CD4-positive, alpha-beta T cell treated with Interleukin-6 for 4 hours (primary cell): ENCODE measurements around the gene SLC23A2.
"Not testable (repeated sequence)": the region's sequence is repeated elsewhere in the genome, so short reads cannot be mapped to it uniquely, and the experiment has no call there.

Experiments
- DNase-seq: peaks from one replicate; pipeline ENCODE4 v3.0.0-alpha.2; 2020; ENCODE audit warnings: mixed read lengths

Gene SLC23A2

DNA sequence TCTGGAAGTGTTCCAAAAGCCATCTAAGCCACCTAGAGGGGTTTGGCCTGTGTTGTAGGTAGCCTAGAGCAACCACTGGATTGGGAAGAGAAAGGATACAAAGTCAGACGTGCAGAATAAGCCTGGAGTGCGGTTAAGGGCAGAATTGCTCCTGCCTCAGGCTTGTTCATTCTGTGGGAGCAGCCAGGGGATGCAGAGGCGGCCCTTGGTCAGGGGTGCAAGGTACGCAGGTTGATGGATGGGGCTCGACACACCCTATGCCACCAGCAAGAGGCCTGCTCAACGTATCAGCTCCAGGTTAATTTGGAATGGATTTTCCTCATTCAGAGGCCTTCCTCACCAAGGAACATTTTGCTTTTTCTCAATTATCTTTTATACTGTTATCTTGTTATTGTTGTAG is 129.8 kb downstream of the SLC23A2 start:
- DNase-seq: no peak

DNA sequence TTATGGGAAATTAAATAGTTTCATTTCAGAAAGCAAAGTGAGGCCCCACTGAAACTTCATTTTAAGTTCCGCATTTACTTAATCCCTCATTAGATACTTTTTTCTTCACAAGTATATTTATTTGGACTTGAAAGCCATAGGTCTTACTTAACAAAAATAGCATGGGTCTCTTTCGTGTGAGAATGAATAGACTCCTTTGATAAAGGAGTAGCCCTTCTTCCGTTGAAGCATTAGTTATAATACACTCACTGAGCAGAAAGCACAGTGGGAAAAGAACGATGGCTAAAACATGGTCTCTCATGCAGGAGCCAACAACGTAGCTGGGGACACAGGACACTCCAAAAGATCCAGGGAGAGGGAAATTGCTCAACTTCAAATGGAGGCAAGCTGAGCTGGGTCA is 130.4 kb downstream of the SLC23A2 start:
- DNase-seq: no peak

DNA sequence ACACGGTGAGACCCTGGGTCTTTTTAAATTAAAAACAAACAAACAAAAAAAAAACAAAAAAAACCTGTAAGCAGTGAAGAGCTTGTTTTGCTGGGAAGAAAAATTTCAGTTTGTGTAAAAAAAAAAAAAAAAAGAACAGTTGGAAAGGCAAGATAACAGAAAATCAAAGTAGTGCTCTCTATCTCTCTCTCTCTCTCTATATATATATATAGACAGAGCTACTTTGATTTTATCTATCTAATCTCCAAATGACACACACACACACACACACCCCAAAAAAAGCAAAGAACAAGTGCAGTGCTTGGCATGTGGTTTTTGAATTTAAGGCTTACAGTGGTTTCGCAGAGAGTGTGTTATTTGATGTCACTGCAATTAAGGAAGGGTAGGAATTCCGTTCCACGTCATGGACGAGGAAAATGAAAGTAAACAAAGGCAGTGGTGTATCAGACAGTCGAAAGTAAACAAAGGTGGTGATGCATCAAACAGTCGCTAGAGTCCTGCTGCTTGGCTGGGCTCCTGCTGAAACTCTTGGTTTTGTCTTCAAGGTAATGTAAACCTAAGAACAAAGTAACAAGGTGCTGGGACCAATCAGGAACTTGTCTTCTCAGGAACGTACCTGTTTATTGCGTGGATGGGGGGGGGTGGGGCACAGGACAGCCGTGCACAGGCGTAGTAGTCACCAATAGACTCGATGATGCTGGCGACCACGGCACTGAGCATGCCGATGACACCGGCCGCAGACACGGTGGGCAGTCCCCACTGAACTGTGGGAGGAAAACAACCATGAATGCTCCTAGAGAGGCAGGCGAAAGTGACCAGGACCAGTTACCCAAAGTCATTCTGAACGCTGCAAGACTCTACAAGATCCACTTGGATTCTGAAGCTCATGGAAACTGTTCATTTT is 131.8 kb downstream of the SLC23A2 start:
- peak; percentile 21 for DNase-seq

DNA sequence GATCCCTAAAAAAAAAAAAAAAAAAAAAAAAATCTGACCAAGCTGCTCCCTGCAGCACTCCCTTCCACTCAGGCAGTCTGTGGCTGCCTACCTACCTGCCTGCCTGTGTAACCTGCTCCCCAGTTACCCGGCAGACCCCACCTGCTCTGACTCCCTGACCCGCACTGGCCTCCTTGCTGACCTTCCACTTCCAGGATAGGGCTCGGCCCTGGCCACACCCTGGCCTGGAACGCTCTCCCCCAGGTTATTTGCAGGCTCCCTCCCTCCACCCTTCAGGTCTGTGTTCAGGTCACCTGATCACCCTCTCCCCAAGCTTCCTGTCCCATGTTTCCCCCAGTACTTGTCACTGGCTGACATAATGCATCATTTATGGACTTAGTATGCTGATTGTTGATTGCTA is 134.3 kb downstream of the SLC23A2 start:
- no peak for DNase-seq

DNA sequence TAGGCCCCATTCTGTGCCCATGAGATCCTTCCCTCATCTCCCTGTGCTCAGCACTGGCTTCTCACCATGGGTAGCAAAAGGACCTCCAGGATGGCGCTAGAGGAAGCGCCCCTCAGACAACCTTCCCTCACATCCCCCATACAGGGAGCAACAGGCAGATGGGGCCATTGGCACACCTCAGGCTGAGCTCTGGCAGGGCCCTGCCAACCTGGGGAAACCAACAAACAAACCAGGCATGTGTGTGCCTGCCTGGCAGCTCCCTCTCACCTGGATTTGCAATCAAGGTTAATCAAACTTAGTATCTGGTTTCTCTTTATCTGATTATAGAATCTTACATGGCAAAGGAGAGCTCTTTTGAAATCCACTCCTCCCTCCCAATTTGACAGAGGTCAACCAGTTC is 134.9 kb downstream of the SLC23A2 start:
- no peak for DNase-seq

DNA sequence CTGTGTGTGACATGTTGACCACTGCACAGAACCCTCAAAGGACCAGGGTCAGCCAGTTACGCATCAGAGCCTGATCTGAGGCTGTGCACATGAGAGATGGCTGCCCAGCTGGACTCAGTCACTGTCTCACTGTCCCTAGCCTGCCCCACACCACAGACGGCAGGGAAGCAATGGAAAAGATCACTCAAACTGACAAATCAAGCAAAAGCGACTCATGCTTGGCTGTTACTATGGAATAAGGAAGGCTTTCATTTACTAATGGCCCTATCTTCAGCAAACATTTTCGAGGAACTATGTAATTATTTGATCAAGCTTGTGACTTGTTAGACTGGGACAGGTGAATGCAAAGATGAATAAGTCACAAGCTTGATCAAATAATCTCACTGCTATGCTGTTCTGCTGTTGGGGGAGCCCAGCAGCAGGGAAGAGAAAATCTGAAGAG is 137.0 kb downstream of the SLC23A2 start:
- no peak for DNase-seq

DNA sequence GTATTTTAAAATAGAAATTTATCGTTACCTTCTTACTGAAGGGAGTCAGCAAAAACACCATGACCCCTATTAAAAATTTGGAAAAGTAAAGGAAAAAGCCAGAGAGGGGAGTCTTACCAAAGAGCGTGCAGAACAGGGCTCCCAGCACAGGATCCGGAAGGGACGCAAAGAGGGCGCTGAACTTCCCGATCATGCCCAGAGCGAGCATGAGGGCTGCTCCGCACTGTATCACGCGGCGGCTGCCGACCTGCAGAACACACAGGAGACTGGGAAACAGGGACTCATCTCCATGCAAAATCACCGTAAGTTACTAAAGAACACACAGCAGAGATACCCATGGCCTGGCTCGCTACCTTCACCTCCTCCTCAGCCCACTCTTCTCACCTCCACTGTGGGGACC is 138.6 kb downstream of the SLC23A2 start:
- no peak for DNase-seq

DNA sequence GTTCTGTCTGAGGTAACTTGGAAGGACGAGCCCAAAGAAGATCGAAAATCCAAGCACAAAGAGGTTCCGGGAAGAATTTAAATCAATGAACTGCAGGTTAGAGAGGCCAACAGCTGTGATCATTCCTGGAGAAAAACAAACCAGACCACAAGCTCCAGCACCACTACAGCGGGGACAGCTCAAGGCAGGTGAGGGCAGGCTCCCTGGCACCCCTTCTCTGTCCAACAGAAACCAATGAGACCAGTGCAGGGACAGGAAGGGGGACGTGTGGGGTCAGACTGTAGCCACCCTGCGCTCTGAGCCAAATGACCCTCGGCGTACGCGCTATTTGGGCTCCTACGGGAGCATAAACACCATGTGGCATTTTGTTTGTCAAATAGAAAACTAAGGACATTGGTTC is 139.3 kb downstream of the SLC23A2 start:
- DNase-seq: no peak

DNA sequence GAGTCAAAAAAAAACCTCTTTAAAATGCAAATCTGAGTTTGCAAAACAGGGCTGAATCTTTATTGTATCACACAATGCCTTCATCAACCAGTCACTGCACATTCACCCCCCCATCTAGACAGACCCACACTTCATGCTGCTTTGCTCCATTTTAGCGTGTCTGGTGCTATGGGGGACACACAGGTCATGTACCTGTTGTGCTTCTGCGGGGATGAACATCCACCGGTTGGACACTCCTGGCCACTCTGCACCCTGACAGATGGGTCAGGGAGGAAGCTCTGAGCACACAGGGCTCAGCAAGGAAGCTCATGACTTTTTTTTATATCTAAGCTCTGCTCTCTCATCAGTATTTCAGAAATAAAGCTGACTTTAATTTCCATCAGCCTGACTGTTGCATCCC is 143.3 kb downstream of the SLC23A2 start:
- DNase-seq: no peak

DNA sequence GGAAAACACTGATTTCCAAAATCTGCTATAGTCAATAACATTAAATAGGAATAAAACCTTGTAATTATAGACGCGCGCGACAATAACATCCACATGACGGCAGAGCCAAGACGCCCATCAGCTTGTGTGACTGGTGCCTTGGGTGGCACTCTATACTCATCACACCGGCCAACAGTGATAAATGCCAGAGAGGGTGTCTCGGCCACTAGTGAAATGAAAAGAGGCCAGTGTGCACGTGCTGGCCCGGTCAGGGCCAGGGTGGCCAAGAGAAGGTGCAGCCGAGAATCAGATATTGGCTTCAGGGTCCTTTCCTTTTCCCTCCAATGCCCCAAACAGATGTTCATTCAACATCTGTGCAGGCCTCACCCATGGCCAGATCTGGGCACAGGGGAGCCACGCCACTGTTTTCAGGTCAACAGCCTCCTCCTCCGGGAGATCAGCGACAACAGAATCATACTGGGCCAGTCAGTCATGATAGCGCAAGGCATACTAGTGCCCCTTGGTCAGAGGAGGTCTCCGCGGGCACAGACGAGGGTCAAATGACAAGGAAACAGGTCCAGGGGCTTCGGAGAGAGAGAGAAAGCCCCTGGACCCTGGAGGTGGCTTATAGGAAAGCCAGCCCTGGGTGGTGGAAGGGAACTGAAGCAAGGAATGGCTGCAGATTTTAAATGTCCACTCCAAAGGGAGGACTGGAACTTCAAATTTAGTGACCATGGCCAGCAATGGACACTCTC is 145.1 kb downstream of the SLC23A2 start:
- DNase-seq: no peak

DNA sequence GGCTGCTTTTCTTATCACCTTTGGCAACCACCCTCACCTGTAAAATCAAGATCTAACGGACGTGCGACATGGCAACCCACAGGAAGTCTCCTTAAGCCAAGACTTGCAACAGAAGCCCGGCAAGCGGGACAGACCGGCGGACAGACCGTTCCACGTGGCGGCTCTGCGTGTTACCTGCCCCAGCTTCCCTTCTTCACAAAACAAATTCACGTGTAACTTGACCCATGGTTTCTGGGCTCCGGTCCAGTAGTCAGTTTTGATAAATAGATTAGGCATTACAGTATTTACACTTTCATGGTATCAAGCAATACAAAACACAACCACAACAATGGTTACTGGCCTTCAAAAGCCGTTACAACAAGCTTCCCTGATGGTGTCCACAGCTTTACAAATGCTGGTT is 145.8 kb downstream of the SLC23A2 start:
- DNase-seq: no peak

DNA sequence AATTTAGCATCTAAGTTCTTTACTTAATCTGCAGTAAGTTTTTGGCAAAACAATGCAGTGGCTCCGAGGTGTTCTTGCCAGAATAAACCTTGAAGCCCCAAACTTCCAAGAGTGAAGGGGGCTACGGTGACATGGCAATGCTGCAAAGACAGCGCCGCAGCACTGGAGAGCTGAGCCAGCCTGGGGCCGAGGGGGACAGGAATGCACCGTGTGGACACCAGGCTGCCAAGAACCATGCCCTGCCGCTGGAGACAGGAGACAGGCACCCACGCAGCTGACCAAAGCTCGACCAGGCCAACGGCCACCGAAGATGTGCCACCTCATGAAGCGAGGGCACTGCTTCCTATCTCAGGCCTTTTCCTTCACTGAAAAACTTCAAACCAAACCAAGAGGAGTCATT is 146.2 kb downstream of the SLC23A2 start:
- no peak for DNase-seq

DNA sequence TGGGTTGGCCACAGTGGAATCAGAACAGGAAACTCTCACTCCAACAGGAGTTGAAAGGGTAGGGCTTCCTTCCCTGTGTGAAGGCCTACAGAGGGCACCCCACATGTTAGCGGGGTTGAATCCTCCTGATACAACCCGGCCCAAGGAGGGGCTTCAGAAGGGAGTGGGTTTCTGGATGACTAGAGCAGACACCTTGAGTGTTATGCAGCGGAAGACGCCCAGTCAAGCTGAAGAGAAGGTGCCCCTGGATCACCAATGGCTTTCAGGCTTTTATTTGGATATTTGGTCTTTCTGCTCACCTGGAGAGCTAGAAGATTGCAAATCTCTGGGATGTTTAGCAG is 146.8 kb downstream of the SLC23A2 start:
- DNase-seq: no peak

DNA sequence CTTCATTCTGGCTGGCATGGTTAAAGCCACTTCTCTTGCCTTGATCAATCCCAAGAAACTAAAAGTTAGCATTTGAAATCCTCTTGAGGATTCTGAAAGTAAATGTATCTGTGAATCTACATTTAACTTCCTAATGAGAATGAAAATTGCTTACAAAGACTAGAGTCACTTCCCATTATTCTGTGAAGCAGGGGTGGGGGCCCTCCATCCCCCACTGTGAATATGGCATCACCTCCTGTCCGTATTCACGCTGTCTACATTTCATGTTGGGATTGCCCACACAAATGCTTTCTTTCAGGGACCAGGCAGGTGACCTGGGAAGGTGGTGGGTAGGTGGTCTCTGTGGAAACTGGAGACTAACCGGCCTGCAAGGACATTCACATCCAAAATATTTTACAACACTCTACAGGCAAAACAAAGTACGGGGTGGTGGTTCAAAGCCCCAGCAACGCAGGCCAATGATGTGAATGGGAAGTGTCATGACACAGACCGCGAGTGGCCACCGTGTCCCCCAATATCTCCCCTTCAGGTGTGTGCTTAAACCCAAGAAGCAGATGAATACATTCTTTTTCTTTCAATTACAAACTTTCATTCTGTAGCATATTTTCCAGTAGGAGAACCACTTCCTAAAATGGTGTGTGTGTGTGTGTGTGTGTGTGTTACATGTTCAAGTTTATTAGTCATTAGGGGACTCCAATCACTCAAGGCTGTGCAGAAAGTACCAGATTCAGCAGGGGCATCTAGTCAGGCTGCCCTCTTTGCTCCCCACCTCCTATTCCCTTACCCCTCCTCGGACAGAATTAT is 147.4 kb downstream of the SLC23A2 start:
- no peak for DNase-seq

DNA sequence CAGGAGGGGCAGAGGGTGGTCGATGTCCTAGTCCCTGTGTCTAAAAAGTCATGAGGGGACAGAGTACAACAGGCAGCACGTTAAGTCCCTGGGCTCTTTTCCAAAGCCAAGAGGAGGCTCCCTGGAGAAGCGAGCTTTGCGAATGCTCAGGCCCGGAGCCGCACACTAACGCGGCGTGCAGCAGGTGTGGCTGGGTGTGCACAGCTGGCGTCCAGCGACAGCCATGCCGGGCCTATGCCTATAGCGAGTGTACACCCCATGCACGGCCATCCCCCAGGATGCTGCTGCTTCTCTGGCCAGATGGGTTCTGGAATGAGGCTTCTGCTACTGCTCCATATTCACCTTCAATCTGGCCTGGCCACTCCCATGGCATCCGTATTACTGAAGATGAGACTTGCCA is 148.3 kb downstream of the SLC23A2 start:
- DNase-seq: no peak

DNA sequence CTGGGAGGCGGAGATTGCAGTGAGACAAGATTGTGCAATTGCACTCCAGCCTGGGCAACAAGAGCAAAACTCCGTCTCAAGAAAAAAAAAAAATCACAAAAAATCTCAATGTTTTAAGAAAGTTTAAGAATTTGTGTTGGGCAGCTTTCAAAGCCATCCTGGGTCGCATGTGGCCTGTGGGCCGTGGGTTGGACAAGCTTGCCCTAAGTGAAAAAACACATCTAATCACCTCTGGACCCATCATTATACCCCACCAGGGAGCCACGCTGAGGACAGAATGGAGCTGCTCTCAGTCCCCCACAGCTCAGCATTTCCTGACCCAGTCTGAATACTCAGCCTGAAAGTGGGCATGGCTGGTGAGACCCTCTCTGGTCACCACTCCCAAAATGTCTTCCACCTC is 150.3 kb downstream of the SLC23A2 start:
- DNase-seq: no peak

DNA sequence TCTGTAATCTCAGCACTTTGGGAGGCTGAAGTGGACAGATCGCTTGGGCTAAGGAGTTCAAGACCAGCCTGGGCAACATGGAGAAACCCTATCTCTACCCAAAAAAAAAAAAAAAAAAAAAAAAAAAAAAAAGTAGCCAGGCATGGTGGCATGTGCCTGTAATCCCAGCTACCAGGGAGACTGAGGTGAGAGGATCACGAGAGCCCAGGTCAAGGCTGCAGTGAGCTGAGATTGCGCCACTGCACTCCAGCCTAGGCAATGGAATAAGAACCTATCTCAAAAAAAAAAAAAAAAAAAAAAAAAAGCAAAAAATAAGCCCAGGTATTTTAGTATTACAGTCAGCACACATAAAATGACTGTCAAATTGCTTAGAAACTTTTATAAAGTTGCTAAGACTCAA is 152.5 kb downstream of the SLC23A2 start:
- DNase-seq: not testable (repeated sequence)

DNA sequence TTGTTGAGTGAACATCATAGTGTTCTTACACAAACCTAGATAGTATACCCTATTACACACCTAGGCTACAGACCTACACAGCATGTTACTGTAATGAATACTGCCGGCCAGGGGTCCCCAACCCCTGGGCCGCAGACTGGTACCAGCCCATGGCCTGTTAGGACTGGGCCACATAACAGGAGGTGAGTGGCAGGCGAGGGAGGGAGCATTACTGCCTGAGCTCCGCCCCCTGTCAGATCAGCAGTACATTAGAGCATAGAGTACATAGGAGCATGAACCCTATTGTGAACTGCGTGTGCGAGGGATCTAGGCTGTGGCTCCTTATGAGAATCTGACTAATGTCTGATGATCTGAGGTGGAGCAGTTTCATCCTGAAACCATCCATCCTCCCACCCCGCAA is 153.3 kb downstream of the SLC23A2 start:
- DNase-seq: no peak

DNA sequence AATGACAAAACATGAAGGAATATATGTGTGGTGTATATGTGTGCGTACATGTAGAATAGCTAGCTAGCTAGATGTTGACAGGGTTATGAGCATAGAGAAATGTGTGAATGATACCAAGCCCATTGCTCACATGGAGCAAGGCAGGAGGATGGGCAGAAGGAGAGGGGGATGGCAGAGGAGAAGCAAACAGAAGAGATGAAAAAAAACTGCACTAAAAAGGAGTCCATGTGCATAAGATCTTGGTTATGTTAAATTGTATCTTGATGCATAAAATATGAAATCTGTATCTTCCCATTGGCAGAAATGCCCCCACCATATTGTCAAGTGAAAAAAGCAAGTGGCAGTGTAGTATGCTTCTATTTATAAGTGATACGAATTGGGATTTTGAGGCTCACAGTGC is 154.5 kb downstream of the SLC23A2 start:
- DNase-seq: no peak

DNA sequence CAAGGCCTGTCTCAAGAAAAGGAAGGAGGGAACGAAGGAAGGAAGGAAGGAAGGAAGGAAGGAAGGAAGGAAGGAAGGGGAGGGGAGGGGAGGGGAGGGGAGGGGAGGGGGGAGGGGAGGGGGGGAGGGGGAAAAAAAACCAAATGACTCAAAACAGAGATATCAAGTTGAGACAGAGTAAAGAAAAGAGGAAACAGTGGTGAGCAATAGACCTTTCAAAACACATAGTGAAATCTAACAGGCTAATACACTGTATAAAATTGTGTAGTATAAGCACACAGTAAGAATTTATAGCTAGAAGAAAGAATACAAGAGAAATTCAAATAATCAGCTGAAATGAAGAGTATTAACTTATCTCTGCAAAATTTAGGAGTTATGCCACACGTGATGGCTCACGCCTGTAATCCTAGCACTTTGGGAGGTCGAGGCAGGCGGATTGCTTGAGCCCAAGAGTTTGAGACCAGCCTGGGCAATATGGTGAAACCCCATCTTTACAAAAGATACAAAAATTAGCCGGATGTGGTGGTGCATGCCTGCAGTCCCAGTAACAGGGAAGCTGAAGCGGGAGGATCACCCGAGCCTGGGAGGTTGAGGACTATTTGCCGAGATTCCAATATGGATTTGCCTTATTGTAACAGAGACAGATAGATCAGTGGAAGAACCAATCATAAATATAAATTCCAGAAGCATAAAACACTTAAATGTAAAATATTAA is 156.4 kb downstream of the SLC23A2 start:
- no peak for DNase-seq

DNA sequence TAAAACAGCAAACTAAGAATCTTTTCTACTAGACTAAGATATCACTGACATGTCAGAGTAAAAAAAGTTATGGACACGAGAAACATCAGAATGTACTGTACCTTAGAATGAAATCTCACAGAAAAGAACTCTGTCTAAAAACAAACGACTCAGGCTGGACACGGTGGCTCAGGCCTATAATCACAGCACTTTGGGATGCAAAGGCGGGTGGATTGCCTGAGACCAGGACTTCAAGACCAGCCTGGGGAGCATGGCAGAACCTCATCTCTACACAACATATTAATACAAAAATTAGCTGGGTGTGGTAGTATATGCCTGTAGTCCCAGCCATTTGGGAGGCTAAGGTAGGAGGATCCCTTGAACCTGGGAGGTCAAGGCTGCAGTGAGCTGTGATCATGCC is 157.0 kb downstream of the SLC23A2 start:
- no peak for DNase-seq

DNA sequence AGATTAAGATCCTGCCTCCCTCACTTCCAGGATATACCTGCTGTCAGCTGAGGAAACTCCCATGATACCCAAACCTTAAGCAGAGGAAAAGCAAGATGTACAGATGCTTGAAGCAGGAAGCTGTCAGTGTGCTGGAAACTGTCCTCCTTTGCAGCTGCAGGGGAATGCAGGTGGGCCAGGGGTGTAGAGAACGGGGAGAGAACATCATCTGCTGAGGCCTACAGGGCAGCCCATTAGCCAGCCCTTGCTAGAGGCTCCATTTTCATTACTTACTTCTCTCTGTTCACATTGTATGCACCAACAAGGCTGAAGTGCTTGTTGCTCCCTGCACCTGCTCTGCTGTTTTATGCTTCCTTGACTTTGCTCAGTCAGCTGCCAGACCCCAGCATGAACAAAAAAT is 160.5 kb downstream of the SLC23A2 start:
- DNase-seq: no peak

DNA sequence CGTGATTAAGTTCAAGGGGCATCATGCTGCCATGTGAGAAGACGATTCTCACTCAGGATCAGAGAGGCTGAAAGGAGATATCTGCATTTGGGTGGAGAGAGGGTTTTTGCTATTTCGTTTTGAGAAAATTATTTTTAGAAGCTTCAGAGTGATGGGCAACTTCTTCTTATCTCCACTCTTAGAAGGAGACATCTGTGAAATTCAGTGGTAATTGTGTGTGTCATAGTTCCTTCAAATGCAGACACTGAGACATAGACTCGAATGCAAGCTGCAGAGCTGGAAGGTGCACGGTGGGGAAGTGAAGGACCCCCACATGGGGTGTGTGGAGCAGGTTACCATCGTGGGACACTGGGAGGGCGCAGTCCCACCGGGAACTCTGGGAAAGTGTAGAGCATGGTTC is 162.8 kb downstream of the SLC23A2 start:
- DNase-seq: no peak
